Fibroblast of villous mesenchyme (primary cell): ENCODE results near the gene EFNA4. TPM values are rescaled to one million over a fixed set of nuclear protein-coding genes. Genes with fewer than 3 reads are reported as not detected.

Source experiments
- DNase-seq: peaks from one replicate; pipeline ENCODE4 v3.0.0-alpha.2; 2010; ENCODE audit warnings: low read depth
- H3K4me3 ChIP-seq: 2 replicates; pipeline ENCODE4 v1.5.1; 2011; ENCODE audit warnings: low read depth, mild to moderate bottlenecking, low read length
- total RNA-seq: library from RNA; depleted of rRNA; stranded (reverse); fragments of >200 nt; gene quantifications from 2 replicates; pipeline ENCODE4 v1.2.3, GENCODE V29; 2012
- TF ChIP-seq, protein P1 (sequence below): IDR thresholded peaks from 2 replicates; pipeline ENCODE4 v1.5.1; 2012; ENCODE audit warnings: low read depth, mild to moderate bottlenecking, low read length; ENCODE audit not compliant: insufficient read depth

EFNA4 gene, protein sequence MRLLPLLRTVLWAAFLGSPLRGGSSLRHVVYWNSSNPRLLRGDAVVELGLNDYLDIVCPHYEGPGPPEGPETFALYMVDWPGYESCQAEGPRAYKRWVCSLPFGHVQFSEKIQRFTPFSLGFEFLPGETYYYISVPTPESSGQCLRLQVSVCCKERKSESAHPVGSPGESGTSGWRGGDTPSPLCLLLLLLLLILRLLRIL
- 2.6 and 3.9 TPM in 2 replicates for total RNA-seq

GRCh38 chr1:155063550-155064110, at the start of gene EFNA4:
Gene EFNA4 (plus strand): TSS chr1:155063740. CDS start chr1:155063824, 84 bp downstream.
- TF ChIP-seq, protein P1, sequence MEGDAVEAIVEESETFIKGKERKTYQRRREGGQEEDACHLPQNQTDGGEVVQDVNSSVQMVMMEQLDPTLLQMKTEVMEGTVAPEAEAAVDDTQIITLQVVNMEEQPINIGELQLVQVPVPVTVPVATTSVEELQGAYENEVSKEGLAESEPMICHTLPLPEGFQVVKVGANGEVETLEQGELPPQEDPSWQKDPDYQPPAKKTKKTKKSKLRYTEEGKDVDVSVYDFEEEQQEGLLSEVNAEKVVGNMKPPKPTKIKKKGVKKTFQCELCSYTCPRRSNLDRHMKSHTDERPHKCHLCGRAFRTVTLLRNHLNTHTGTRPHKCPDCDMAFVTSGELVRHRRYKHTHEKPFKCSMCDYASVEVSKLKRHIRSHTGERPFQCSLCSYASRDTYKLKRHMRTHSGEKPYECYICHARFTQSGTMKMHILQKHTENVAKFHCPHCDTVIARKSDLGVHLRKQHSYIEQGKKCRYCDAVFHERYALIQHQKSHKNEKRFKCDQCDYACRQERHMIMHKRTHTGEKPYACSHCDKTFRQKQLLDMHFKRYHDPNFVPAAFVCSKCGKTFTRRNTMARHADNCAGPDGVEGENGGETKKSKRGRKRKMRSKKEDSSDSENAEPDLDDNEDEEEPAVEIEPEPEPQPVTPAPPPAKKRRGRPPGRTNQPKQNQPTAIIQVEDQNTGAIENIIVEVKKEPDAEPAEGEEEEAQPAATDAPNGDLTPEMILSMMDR, result no peak
- peak; percentile 83 for DNase-seq
- H3K4me3 ChIP-seq, result peak within 1 kb of the TSS; percentile 96

DNA sequence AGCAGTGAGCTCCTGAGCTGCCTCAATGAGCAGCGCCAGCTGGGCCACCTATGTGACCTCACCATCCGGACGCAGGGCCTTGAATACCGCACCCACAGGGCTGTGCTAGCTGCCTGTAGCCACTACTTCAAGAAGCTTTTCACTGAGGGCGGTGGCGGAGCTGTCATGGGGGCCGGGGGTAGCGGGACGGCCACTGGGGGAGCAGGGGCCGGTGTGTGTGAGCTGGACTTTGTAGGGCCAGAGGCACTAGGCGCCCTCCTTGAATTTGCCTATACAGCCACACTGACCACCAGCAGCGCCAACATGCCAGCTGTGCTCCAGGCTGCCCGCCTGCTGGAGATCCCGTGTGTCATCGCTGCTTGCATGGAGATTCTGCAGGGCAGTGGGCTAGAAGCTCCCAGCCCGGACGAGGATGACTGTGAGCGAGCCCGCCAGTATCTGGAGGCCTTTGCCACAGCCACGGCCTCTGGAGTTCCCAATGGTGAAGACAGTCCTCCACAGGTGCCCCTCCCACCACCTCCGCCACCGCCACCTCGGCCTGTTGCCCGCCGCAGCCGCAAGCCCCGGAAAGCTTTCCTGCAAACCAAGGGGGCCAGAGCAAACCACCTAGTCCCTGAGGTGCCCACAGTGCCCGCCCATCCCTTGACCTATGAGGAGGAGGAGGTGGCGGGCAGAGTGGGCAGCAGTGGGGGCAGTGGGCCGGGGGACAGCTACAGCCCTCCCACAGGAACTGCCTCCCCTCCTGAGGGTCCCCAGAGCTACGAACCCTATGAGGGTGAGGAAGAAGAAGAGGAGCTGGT, 48.6 kb upstream of the EFNA4 start:
- TF ChIP-seq, protein P1, result no peak
- no peak for DNase-seq
- no peak overlapping the region for H3K4me3 ChIP-seq

GRCh38 chr1:155015527-155016230, 47.9 kb upstream of the EFNA4 start:
- TF ChIP-seq, protein P1, result no peak
- DNase-seq, result no peak
- no peak overlapping the region for H3K4me3 ChIP-seq

DNA sequence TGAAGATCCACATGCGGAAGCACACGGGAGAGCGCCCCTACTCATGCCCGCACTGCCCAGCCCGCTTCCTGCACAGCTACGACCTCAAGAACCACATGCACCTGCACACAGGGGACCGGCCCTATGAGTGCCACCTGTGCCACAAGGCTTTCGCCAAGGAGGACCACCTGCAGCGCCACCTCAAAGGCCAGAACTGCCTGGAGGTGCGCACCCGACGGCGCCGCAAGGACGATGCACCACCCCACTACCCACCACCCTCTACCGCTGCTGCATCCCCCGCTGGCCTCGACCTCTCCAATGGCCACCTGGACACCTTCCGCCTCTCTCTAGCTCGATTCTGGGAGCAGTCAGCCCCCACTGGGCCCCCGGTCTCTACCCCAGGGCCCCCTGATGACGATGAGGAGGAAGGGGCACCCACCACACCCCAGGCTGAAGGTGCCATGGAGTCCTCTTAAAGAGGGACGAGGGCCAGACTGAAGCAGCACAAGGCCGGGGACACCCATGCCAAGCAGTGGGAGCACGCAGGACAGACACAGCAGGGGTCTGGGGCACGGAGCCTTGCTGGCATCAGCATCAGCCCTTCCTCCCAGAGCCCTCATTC, 47.2 kb upstream of the EFNA4 start:
- TF ChIP-seq, protein P1, result no peak
- H3K4me3 ChIP-seq, result no peak overlapping the region
- DNase-seq, result no peak

- peak; percentile 88 for DNase-seq
- H3K4me3 ChIP-seq, result peak overlapping the region; percentile 36
- TF ChIP-seq, protein P1, result peak; percentile 97
Observed at GRCh38 chr1:155017041-155017945, 46.2 kb upstream of the EFNA4 start.
